Measurements from ENCODE around the gene NF2.

Gene NF2

DNA sequence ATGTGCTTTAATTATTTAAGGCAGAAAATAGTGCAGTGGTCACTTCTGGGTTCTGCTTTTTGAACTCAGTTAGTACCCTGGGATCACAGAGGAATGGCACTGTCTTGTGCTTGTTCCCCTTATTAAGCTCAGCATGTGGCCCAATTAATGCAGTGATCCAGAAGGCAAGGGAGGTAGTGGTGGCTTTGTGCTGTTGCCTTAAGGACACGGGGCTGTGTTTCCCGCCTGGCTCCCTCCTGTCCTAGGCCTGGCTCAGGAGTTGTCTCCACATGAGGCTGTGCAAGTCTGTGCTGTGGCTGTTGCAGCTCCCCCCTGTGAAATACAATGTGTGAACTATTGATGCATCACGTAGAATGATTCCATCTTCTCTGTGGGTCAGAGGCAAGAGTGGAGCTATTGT is 67.2 kb downstream of the NF2 start:
- Histone ChIP-seq H3K4me1 (ENCODE audit: control insufficient read depth, insufficient read depth, low read length) (no peaks in the 10 kb centered on the region), H3K9ac (ENCODE audit: low read length) (no peak overlapping the region), H3K4me3 (ENCODE audit: low read depth, low read length) (no peak overlapping the region), H3K27ac (ENCODE audit: low read depth, low read length) (no peak overlapping the region), H3K9me3 (ENCODE audit: control insufficient read depth, insufficient read depth, low read depth, low read length) (no peaks in the 10 kb centered on the region), H3K27me3 (ENCODE audit: control insufficient read depth, insufficient read depth, low read length) (no peaks in the 10 kb centered on the region), H3K36me3 (ENCODE audit: control insufficient read depth, insufficient read depth, low read length) (peaks cover 64% of the 10 kb centered on the region)

GRCh38 chr22:29673361-29674066 is 70.1 kb downstream of the NF2 start:
- Histone ChIP-seq H3K9me3 (ENCODE audit: control insufficient read depth, insufficient read depth, low read depth, low read length) (no peaks in the 10 kb centered on the region), H3K4me1 (ENCODE audit: control insufficient read depth, insufficient read depth, low read length) (no peaks in the 10 kb centered on the region), H3K27me3 (ENCODE audit: control insufficient read depth, insufficient read depth, low read length) (no peaks in the 10 kb centered on the region), H3K36me3 (ENCODE audit: control insufficient read depth, insufficient read depth, low read length) (peaks cover 82% of the 10 kb centered on the region), H3K27ac (ENCODE audit: low read depth, low read length) (no peak overlapping the region), H3K4me3 (ENCODE audit: low read depth, low read length) (no peak overlapping the region), H3K9ac (ENCODE audit: low read length) (no peak overlapping the region)

- Histone ChIP-seq H3K9me3 (ENCODE audit: control insufficient read depth, insufficient read depth, low read depth, low read length) (no peaks in the 10 kb centered on the region), H3K36me3 (ENCODE audit: control insufficient read depth, insufficient read depth, low read length) (peaks cover 82% of the 10 kb centered on the region), H3K27me3 (ENCODE audit: control insufficient read depth, insufficient read depth, low read length) (no peaks in the 10 kb centered on the region), H3K9ac (ENCODE audit: low read length) (no peak overlapping the region), H3K4me1 (ENCODE audit: control insufficient read depth, insufficient read depth, low read length) (no peaks in the 10 kb centered on the region), H3K4me3 (ENCODE audit: low read depth, low read length) (no peak overlapping the region), H3K27ac (ENCODE audit: low read depth, low read length) (no peak overlapping the region)
Measured at GRCh38 chr22:29674121-29674520, 70.7 kb downstream of the NF2 start.

DNA sequence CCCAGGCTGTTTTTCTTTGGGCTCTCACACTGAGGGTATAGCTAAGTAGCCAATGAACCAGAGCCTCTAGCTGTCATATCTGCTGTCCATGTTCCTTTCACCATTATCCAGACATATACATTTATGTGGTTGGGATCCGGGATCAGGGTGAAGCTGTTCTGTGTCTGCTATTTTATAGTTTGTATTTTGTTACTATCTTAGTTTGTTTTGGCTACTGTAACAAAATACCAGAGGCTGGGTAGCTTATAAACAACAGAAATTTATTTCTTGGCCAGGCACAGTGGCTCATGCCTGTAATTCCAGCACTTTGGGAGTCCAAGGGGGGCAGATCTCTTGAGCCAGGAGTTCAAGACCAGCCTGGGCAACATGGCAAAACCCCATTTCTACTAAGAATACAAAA is 75.9 kb downstream of the NF2 start:
- Histone ChIP-seq H3K9ac (ENCODE audit: low read length) (no peak overlapping the region), H3K9me3 (ENCODE audit: control insufficient read depth, insufficient read depth, low read depth, low read length) (no peaks in the 10 kb centered on the region), H3K4me1 (ENCODE audit: control insufficient read depth, insufficient read depth, low read length) (no peaks in the 10 kb centered on the region), H3K36me3 (ENCODE audit: control insufficient read depth, insufficient read depth, low read length) (peaks cover 82% of the 10 kb centered on the region), H3K27me3 (ENCODE audit: control insufficient read depth, insufficient read depth, low read length) (no peaks in the 10 kb centered on the region), H3K27ac (ENCODE audit: low read depth, low read length) (no peak overlapping the region), H3K4me3 (ENCODE audit: low read depth, low read length) (no peak overlapping the region)

DNA sequence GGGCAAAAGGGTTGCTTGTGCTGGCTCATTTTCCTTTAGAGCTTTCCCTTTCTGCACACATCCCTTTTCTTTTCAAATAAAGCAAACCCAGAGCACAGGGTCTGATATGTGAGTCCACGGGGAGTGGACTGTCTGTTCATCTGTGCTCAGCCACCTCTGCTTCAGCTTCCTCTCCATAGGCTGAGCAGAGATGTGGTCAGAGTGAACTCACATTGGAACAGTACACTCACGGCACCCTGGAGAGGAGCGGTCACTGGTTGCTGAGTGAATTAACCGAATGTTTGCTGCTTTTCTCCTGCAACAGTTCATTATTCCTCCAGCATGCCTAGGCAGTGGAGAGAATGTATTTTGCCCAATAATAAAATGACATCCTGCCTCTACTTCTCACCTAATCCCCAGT is 80.1 kb downstream of the NF2 start:
- Histone ChIP-seq H3K4me1 (ENCODE audit: control insufficient read depth, insufficient read depth, low read length) (no peaks in the 10 kb centered on the region; the same call in 1 of the 2 replicates), H3K9me3 (ENCODE audit: control insufficient read depth, insufficient read depth, low read depth, low read length) (no peaks in the 10 kb centered on the region), H3K27ac (ENCODE audit: low read depth, low read length) (no peak overlapping the region), H3K4me3 (ENCODE audit: low read depth, low read length) (no peak overlapping the region), H3K27me3 (ENCODE audit: control insufficient read depth, insufficient read depth, low read length) (no peaks in the 10 kb centered on the region), H3K36me3 (ENCODE audit: control insufficient read depth, insufficient read depth, low read length) (peaks cover 46% of the 10 kb centered on the region), H3K9ac (ENCODE audit: low read length) (no peak overlapping the region)

GRCh38 chr22:29684244-29684643 is 80.8 kb downstream of the NF2 start:
- H3K9me3 ChIP-seq (ENCODE audit: control insufficient read depth, insufficient read depth, low read depth, low read length), result no peaks in the 10 kb centered on the region

DNA sequence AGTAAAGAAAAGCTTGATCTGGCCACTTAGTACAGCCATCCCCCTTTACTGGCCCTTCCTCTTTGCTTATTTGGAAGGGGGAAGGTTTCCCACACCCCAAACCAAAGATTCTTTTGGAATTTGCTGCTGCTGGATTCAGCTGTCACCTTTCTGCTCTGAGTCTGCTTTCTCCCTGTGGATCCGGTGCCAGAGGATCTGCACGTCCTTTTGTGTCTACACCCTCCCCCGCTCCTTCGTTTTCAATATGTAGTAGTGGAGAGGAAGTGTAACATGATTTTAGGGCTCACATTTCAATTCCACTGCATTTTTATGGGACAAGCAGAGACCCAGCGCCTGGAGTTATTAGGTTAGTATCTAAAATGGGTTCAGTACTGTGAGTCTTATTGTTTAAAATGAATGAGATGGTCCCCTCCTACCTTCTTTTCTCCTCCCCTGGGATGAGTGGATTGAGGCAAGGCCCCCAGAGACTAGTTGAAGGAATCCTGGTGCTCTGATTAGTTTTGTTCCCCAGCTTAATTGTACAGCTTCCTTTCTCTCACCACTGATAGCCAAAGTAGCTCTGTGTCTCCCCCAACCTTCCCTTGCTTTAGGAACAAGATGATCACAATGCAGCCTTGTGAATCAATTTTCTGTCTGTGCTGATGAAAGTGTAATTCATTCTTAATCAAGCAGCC is 85.9 kb downstream of the NF2 start:
- peaks cover 4% of the 10 kb centered on the region; the same call in 1 of the 2 replicates for H3K36me3 ChIP-seq (ENCODE audit: control insufficient read depth, insufficient read depth, low read length)
- H3K4me1 ChIP-seq (ENCODE audit: control insufficient read depth, insufficient read depth, low read length), result peaks cover 41% of the 10 kb centered on the region
- no peak overlapping the region for H3K4me3 ChIP-seq (ENCODE audit: low read depth, low read length)
- no peaks in the 10 kb centered on the region for H3K27me3 ChIP-seq (ENCODE audit: control insufficient read depth, insufficient read depth, low read length)
- H3K27ac ChIP-seq (ENCODE audit: low read depth, low read length), result no peak overlapping the region
- H3K9me3 ChIP-seq (ENCODE audit: control insufficient read depth, insufficient read depth, low read depth, low read length), result no peaks in the 10 kb centered on the region
- no peak overlapping the region for H3K9ac ChIP-seq (ENCODE audit: low read length)

More at GRCh38 chr22:29684244-29684643, 80.8 kb downstream of the NF2 start:
- Histone ChIP-seq H3K36me3 (ENCODE audit: control insufficient read depth, insufficient read depth, low read length) (peaks cover 39% of the 10 kb centered on the region), H3K9ac (ENCODE audit: low read length) (no peak overlapping the region), H3K27me3 (ENCODE audit: control insufficient read depth, insufficient read depth, low read length) (no peaks in the 10 kb centered on the region), H3K27ac (ENCODE audit: low read depth, low read length) (no peak overlapping the region), H3K4me3 (ENCODE audit: low read depth, low read length) (no peak overlapping the region), H3K4me1 (ENCODE audit: control insufficient read depth, insufficient read depth, low read length) (peaks cover 3% of the 10 kb centered on the region; the same call in 1 of the 2 replicates)

DNA sequence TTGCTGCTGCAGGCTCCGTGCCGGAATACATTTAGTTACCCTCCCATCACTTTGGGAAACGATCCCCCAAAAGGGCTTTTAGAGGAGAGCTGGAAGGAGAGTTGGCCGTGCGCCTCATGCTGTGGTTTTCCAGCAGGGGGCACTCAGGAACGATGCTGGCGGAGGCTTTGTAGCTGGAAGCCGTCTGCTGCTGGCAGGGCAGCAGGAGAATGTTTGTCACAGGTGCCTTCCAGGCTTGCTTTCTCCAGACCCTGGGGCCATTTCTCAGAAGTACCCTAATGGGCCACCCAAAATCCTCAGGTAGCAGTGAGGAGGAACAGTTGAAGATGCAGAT is 86.4 kb downstream of the NF2 start:
- Histone ChIP-seq H3K4me1 (ENCODE audit: control insufficient read depth, insufficient read depth, low read length) (peaks cover 41% of the 10 kb centered on the region), H3K27ac (ENCODE audit: low read depth, low read length) (no peak overlapping the region), H3K4me3 (ENCODE audit: low read depth, low read length) (no peak overlapping the region), H3K9me3 (ENCODE audit: control insufficient read depth, insufficient read depth, low read depth, low read length) (no peaks in the 10 kb centered on the region), H3K36me3 (ENCODE audit: control insufficient read depth, insufficient read depth, low read length) (peaks cover 2% of the 10 kb centered on the region; the same call in 1 of the 2 replicates), H3K9ac (ENCODE audit: low read length) (no peak overlapping the region), H3K27me3 (ENCODE audit: control insufficient read depth, insufficient read depth, low read length) (no peaks in the 10 kb centered on the region)

GRCh38 chr22:29690476-29690875 is 87.0 kb downstream of the NF2 start:
- H3K27ac ChIP-seq (ENCODE audit: low read depth, low read length), result no peak overlapping the region
- H3K4me1 ChIP-seq (ENCODE audit: control insufficient read depth, insufficient read depth, low read length), result peaks cover 41% of the 10 kb centered on the region
- H3K36me3 ChIP-seq (ENCODE audit: control insufficient read depth, insufficient read depth, low read length), result peaks cover 6% of the 10 kb centered on the region; the same call in 1 of the 2 replicates
- H3K9me3 ChIP-seq (ENCODE audit: control insufficient read depth, insufficient read depth, low read depth, low read length), result no peaks in the 10 kb centered on the region
- H3K9ac ChIP-seq (ENCODE audit: low read length), result no peak overlapping the region
- no peaks in the 10 kb centered on the region for H3K27me3 ChIP-seq (ENCODE audit: control insufficient read depth, insufficient read depth, low read length)
- no peak overlapping the region for H3K4me3 ChIP-seq (ENCODE audit: low read depth, low read length)

GRCh38 chr22:29691636-29692326 is 88.3 kb downstream of the NF2 start:
- Histone ChIP-seq H3K9me3 (ENCODE audit: control insufficient read depth, insufficient read depth, low read depth, low read length) (no peaks in the 10 kb centered on the region), H3K36me3 (ENCODE audit: control insufficient read depth, insufficient read depth, low read length) (peaks cover 9% of the 10 kb centered on the region; the same call in 1 of the 2 replicates), H3K4me1 (ENCODE audit: control insufficient read depth, insufficient read depth, low read length) (peaks cover 41% of the 10 kb centered on the region), H3K9ac (ENCODE audit: low read length) (no peak overlapping the region), H3K27ac (ENCODE audit: low read depth, low read length) (no peak overlapping the region), H3K27me3 (ENCODE audit: control insufficient read depth, insufficient read depth, low read length) (no peaks in the 10 kb centered on the region), H3K4me3 (ENCODE audit: low read depth, low read length) (no peak overlapping the region)

DNA sequence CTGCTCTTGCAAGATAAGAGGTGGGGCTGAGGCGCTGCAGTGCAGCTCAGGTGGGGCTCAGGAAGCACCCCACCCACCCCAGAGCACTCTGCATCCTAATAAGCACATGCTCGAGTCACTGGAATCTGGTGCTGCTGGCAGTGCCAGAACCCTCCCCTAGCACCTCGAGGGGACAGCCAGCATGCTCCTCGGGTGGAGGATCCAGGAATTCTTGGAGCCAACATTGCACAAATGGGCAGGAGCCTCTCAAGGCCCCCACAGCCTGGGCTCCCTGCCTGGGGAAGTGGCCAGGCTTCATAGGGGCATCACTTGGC is 88.9 kb downstream of the NF2 start:
- peaks cover 9% of the 10 kb centered on the region; the same call in 1 of the 2 replicates for H3K36me3 ChIP-seq (ENCODE audit: control insufficient read depth, insufficient read depth, low read length)
- no peaks in the 10 kb centered on the region for H3K9me3 ChIP-seq (ENCODE audit: control insufficient read depth, insufficient read depth, low read depth, low read length)
- no peak overlapping the region for H3K4me3 ChIP-seq (ENCODE audit: low read depth, low read length)
- H3K27me3 ChIP-seq (ENCODE audit: control insufficient read depth, insufficient read depth, low read length), result no peaks in the 10 kb centered on the region
- H3K9ac ChIP-seq (ENCODE audit: low read length), result no peak overlapping the region
- H3K4me1 ChIP-seq (ENCODE audit: control insufficient read depth, insufficient read depth, low read length), result peaks cover 41% of the 10 kb centered on the region
- no peak overlapping the region for H3K27ac ChIP-seq (ENCODE audit: low read depth, low read length)

Measured in HUES6 (cell line).